NCI-H82 treated with DMSO at 0.1 percent for 48 hours (cell line): ENCODE measurements around the gene VAMP7.
A peak's percentile ranks its signal among the peaks of the same experiment; 100 is the strongest.
"Not testable (repeated sequence)": the region's sequence is repeated elsewhere in the genome, so short reads cannot be mapped to it uniquely, and the experiment has no call there.

Source experiments
- DNase-seq: peaks from one replicate; lab custom pipeline; 2025; ENCODE audit not compliant: unreplicated experiment; lab: John Stamatoyannopoulos, UW

Gene VAMP7

GRCh38 chrX:155900765-155901164 lies 19.6 kb downstream of the VAMP7 start:
- DNase-seq: no peak

- not testable (repeated sequence) for DNase-seq
Observed at GRCh38 chrX:155907661-155908060, 26.5 kb downstream of the VAMP7 start.

- DNase-seq: no peak
Observed at GRCh38 chrX:155923200-155923599, 42.1 kb downstream of the VAMP7 start.

GRCh38 chrX:155930852-155931618 lies 49.9 kb downstream of the VAMP7 start:
- not testable (repeated sequence) for DNase-seq

- DNase-seq: no peak
Observed at GRCh38 chrX:155938132-155938531, 57.0 kb downstream of the VAMP7 start.

- DNase-seq: no peak
Observed at GRCh38 chrX:155949098-155949497, 68.0 kb downstream of the VAMP7 start.

- no peak for DNase-seq
Observed at GRCh38 chrX:155951237-155951789, 70.2 kb downstream of the VAMP7 start.

- DNase-seq: no peak
Observed at GRCh38 chrX:155953055-155953454, 71.9 kb downstream of the VAMP7 start.

- DNase-seq: no peak
Observed at GRCh38 chrX:155954793-155955192, 73.6 kb downstream of the VAMP7 start.

GRCh38 chrX:155956099-155956498 lies 75.0 kb downstream of the VAMP7 start:
- DNase-seq: no peak

- DNase-seq: no peak
Observed at GRCh38 chrX:155956649-155957048, 75.5 kb downstream of the VAMP7 start.

- DNase-seq: no peak
Observed at GRCh38 chrX:155957843-155958242, 76.7 kb downstream of the VAMP7 start.

GRCh38 chrX:155959018-155959587 lies 78.0 kb downstream of the VAMP7 start:
- no peak for DNase-seq

GRCh38 chrX:155962906-155963305 lies 81.8 kb downstream of the VAMP7 start:
- no peak for DNase-seq

GRCh38 chrX:155966876-155967275 lies 85.7 kb downstream of the VAMP7 start:
- DNase-seq: peak; percentile 36

- DNase-seq: no peak
Observed at GRCh38 chrX:155967653-155968325, 86.6 kb downstream of the VAMP7 start.

GRCh38 chrX:155968326-155968661 lies 87.1 kb downstream of the VAMP7 start:
- DNase-seq: no peak

- no peak for DNase-seq
Observed at GRCh38 chrX:155968791-155969190, 87.6 kb downstream of the VAMP7 start.

- not testable (repeated sequence) for DNase-seq
Observed at GRCh38 chrX:155971658-155972057, 90.5 kb downstream of the VAMP7 start.

GRCh38 chrX:155972241-155972640 lies 91.1 kb downstream of the VAMP7 start:
- DNase-seq: not testable (repeated sequence)

GRCh38 chrX:155983326-155983725 lies 102.2 kb downstream of the VAMP7 start:
- DNase-seq: no peak

- no peak for DNase-seq
Observed at GRCh38 chrX:155985208-155985607, 104.1 kb downstream of the VAMP7 start.
